Activated CD4-positive, alpha-beta T cell treated with anti-CD3 and anti-CD28 coated beads for 48 hours (primary cell): Measurements from ENCODE around the gene CAGE1.
"Not testable (repeated sequence)": the region's sequence is repeated elsewhere in the genome, so short reads cannot be mapped to it uniquely, and the experiment has no call there.

Experiments
- DNase-seq: peaks from one replicate; pipeline ENCODE4 v3.0.0-alpha.2; 2020

The CAGE1 gene

DNA sequence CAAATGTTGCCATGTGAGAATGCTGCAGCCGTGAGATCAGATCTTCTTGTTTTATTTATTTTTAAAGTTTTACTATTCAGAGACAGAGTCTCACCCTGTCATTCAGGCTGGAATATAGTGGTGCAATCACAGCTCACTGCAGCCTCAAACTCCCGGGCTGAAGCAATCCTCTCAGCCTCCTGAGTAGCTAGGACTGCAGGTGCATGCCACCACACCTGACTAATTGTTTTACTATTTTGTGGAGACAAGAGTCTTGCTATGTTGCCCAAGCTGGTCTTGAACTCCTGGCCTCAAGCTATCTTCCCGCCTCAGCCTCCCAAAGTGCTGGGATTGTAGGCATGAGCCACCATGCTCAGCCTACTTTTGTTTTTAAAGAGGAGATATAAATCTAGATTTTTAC lies 54.0 kb downstream of the CAGE1 start:
- DNase-seq: no peak

GRCh38 chr6:7334685-7335084 lies 54.9 kb downstream of the CAGE1 start:
- no peak for DNase-seq

DNA sequence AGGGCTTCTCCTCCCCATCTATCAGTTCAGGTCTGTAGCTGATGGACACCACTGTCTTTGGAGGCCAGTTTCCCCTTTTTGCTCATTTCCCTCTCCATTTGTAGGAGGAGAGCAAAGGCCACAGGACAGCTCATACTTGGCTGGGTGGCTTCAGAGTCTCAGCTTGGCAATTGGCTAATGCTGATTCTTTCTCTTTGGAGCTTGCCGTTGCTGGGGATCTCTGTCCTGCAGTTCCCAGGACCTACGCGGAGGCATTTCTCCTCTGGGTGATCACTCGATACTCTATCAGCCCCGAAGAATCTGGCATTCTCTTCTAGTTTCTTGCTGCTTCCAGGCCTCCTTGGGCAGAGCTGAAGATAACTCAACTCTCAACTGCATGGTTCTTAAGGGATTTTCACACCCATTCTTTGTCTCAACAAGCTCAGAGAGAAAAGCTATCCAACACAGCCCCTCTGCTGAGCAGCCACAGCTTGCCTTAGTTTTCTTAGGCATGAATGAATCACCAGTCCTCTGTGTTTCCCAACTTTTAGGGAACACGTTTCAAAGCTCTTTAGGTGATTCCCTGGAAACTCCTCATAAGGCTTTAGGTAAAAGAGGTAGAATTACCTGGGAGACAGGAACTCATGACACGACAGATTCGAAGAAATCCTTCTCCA lies 57.3 kb downstream of the CAGE1 start:
- no peak for DNase-seq

DNA sequence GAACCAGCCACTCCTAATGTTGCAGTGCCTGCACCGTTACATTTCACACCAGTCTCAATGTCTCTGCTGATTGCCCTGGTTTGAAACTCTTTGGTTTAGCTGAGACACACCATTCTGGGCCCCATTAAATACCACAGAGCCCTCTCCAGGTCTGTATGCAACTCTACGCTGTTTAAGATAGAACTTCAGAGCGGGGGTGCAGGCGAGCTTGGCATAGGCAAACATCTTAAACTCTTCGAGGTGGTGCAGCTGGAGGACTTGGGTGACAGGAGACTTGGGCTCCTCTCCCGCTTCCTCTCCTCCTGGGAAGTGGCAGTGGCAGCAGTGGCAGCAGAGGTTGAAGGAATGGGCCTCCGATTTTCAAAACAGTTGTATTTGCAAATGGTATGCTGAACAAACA lies 58.1 kb downstream of the CAGE1 start:
- no peak for DNase-seq

- no peak for DNase-seq
These were observed 61.3 kb downstream of the CAGE1 start for GRCh38 chr6:7328243-7328642.

DNA sequence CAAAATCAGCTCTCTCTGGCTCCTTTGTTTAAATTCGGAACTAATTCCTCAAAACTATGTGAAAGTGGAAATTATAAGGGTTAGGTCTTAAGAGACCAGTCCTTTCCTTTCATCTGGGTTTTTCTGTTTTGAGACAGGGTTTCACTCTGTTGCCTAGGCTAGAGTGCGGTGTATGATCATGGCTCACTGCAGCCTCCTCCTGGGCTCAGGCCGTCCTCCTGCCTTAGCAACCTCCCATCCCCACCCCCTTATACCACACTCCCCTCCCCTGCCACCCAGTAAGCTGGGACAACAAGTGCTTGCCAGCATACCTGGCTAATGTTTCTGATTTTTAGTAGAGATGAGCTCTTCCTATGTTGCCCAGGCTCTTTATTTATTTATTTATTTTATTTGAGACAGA lies 63.8 kb downstream of the CAGE1 start:
- no peak for DNase-seq

- no peak for DNase-seq
These were observed 65.0 kb downstream of the CAGE1 start for GRCh38 chr6:7324520-7324919.

- DNase-seq: no peak
These were observed 66.5 kb downstream of the CAGE1 start for GRCh38 chr6:7323074-7323473.

DNA sequence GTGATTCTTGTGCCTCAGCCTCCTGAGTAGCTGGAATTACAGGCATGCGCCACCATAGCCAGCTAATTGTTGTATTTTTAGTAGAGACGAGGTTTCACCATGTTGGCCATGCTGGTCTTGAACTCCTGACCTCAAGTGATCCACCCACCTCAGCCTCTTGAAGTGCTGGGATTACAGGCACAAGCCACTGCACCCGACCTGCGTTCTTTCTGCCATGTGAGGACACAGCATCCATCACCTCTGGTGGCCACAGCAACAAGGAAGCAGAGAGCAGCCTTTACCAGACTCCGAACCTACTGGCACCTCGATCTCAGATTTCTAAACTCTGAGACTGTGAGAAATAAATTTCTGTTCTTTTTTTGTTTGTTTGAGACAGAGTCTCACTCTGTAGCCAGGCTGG lies 67.7 kb downstream of the CAGE1 start:
- not testable (repeated sequence) for DNase-seq

DNA sequence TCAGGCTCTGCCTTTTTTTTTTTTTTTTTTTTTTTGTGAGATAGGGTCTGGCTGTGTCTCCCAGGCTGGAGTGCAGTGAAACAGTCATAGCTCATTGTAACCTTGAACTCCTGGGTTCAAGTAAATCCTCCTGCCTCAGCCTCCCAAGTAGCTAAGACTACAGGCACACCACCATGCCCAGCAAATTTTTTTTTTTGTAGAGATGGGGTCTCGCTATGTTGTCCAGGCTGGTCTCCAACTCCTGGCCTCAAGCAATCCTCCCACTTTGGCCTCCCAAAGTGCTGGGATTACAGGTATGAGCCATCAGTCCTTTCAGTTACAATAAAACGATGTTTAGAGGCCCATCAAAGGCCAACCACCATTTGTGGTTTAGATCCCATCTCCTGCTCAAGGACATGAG lies 70.1 kb downstream of the CAGE1 start:
- not testable (repeated sequence) for DNase-seq

DNA sequence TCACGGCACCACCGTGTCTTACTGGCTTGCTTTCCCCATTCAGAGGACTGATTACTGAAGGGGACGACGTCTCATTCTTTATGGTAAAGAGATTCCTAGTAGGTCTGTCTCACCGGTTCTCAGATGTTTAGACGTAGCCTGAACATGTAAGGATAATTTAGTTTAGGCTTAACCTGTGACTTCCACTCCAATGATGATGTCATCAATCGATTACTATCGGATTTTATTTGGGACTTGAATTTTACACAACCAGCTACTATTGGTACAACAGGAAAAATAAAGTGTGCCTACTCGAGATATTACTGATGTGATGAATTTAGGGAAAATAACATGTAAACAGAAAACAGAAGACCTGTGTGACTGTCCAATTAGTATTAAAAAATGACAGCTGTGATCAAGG lies 72.0 kb downstream of the CAGE1 start:
- DNase-seq: no peak

GRCh38 chr6:7316658-7317533 lies 72.6 kb downstream of the CAGE1 start:
- no peak for DNase-seq

DNA sequence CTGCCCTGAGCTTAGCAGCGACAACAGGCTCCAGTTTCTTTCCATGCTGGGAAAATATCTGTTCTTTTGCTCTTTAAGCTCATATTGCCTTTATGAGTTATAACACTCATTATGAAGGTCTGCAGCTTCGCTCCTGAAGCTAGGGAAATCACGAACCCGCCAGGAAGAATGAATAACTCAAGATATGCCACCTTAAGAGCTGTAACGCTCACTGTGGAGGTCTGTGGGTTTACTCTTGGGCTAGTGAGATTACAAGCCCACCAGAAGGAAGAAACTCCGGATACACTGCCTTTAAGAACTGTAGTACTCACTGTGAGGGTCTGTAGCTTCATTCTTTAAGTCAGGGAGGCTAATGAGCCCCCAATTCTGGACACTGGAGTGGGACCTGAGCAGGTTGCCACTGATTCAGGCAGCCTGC lies 73.6 kb downstream of the CAGE1 start:
- no peak for DNase-seq

DNA sequence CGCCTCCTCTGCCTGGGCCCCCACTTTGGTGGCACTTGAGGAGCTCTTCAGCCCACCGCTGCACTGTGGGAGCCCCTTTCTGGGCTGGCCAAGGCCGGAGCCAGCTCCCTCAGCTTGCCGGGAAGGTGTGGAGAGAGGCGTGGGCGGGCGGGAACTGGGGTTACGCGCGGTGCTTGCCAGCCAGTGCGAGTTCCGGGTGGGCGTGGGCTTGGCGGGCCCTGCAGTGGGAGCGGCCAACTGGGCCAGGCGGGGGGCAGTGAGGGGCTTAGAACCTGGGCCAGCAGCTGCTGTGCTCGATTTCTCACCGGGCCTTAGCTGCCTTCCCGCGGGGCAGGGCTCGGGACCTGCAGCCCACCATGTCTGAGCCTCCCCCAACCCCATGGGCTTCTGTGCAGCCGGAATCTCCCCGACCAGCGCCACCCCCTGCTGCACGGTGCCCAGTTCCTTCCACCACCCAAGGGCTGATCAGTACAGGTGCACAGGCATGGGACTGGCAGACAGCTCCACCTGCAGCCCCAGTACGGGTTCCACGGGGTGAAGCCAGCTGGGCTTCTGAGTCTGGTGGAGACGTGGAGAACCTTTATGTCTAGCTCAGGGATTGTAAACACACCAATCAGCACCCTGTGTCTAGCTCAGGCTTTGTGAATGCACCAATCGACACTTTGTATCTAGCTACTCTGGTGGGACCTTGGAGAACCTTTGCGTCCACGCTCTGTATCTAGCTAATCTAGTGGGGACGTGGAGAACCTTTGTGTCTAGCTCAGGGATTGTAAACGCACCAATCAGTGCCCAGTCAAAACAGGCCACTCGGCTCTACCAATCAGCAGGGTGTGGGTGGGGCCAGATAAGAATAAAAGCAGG lies 74.2 kb downstream of the CAGE1 start:
- not testable (repeated sequence) for DNase-seq

DNA sequence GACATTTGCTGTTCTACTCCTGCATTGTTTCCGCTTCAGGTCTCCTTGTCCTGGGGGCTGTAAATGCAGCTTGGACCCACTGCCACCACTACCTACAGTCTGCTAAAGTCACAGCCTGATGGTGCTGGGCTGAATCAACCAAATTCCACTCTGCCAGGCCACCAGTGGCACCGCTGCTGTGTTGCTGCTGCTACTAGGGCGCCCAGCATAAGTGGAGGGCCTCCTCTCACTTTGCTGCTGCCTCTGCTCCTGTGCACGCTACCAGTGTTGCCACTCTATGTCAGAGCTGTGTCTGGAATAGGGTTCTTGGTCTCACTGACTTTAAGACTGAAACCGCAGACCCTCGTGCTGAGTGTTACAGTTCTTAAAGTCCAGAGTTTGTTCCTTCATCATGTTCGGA lies 75.1 kb downstream of the CAGE1 start:
- no peak for DNase-seq

GRCh38 chr6:7313505-7314165 lies 75.9 kb downstream of the CAGE1 start:
- no peak for DNase-seq

GRCh38 chr6:7312616-7313504 lies 76.7 kb downstream of the CAGE1 start, which contains the start of gene SSR1:
Gene SSR1 (minus strand): TSS chr6:7313199. CDS start chr6:7313120, 79 bp downstream.
- peak; percentile 97 for DNase-seq

DNA sequence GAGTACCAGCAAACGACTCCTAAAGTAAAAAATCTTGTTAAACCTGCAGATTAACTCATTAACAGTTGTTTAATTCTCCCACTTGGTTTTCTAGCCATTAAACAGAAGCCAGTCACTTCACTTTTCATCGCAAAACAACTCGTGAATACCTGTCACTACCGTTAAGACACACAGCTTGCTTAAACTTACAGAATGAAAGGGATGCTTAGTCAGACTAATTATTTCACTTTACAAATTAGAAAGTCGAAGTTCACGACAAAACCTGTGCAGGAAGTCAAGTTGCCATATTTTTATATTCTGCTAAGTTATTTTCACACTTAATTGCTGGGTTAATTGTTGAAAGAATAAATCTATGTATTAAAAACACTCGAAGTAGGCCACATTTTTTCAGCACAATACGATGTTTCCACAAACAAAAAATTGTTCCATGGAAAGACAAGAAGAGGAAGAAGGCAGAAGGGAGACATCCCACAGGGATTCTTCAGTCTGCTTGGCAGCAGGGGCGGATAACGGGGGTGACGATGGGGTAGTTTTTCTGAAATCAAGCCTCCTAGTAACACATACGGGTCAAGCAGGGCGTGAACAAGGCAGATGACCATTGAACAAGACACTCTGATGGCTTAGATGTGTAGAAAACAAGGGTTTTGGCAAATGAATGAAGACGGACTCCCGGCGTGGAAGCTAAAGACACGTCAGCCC lies 77.5 kb downstream of the CAGE1 start:
- DNase-seq: no peak

DNA sequence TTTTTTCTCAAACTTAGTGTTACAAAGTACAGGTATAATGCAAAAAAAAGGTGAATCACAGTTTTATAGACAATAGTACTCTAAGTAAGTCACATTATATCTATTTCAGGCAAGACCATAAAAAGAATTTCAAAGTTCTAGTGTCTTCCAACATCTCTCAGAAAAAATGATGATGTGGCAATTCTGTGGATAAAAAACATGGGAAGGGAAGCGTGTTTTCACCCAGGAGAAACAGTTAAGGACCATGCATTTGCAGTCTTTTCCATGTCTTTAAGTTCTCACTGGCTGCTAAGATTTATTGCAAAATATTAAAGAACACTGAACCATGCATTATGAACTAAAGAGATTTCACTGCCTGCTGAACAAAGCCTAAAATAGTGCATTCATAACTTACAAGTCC lies 78.4 kb downstream of the CAGE1 start:
- no peak for DNase-seq

DNA sequence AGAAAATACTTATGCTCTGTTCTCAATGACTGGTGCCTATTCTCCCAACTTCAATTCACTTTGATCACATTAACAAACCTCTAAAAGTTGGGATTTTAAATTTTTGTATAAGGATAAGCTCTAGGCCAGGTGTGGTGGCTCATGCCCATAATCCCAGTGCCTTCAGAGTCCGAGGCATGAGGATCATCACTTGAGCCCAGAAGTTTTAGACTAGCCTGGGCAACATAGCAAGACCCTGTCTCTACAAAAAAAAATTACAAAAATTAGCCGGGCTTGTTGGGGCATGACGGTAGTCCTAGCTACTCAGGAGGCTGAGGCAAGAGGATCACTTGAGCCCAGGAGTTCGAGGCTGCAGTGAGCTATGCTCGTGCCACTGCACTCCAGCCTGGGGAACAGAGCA lies 80.5 kb downstream of the CAGE1 start:
- no peak for DNase-seq

- no peak for DNase-seq
These were observed 82.0 kb downstream of the CAGE1 start for GRCh38 chr6:7307533-7307932.
